PC-9 (cell line): ENCODE data around the gene RAD50. TPM values are rescaled to one million over a fixed set of nuclear protein-coding genes. Genes with fewer than 3 reads are reported as not detected.
"Not testable (repeated sequence)": the region's sequence is repeated elsewhere in the genome, so short reads cannot be mapped to it uniquely, and the experiment has no call there.

ENCODE experiments used
- BruUV-seq: library from RNA; stranded (reverse); fragments of 400-500 nt; replicated peaks from 2 replicates; lab custom pipeline; 2021; lab: Mats Ljungman, UMichigan
- CTCF ChIA-PET: fragments of 300-600 bp; sonication (Branson Sonifier 250); formaldehyde crosslinking; loops from one replicate; lab custom pipeline; 2022; ENCODE audit warnings: antibody characterized with exemption; lab: Charles Lee
- POLR2A ChIA-PET: fragments of 300-600 bp; sonication (Branson Sonifier 250); formaldehyde crosslinking; loops from one replicate; lab custom pipeline; 2022; ENCODE audit warnings: antibody characterized with exemption; ENCODE audit not compliant: unreplicated experiment; lab: Charles Lee
- DNase-seq, 2 experiments: peaks; one replicate each; pipeline versions ENCODE4 v3.0.0 to v3.0.0-alpha.2; 2015 to 2022; ENCODE audit warnings: mixed read lengths in 1 of 2
- H2AFZ ChIP-seq: fragments of 200-600 bp; sonication (generic); 2 replicates; pipeline ENCODE4 v1.8.1; 2017; ENCODE audit warnings: antibody characterized with exemption
- H3F3A ChIP-seq: fragments of 200-600 bp; sonication (generic); 2 replicates; pipeline ENCODE4 v1.8.1; 2017; ENCODE audit warnings: antibody characterized with exemption, mild to moderate bottlenecking, low read depth; ENCODE audit not compliant: insufficient read depth
- H3K27ac ChIP-seq: fragments of 200-600 bp; sonication (generic); 2 replicates; pipeline ENCODE4 v1.6.1; 2016; ENCODE audit warnings: mixed run types
- H3K27me3 ChIP-seq: fragments of 200-600 bp; sonication (generic); 2 replicates; pipeline ENCODE4 v1.6.1; 2016; ENCODE audit warnings: low read depth, mixed run types; ENCODE audit not compliant: insufficient read depth
- H3K36me3 ChIP-seq: fragments of 200-600 bp; sonication (generic); 2 replicates; pipeline ENCODE4 v1.6.1; 2016; ENCODE audit warnings: low read depth, mixed run types
- H3K4me1 ChIP-seq: fragments of 200-600 bp; sonication (generic); replicated peaks from 2 replicates; pipeline ENCODE4 v1.6.1; 2016; ENCODE audit warnings: mixed run types; ENCODE audit not compliant: insufficient read depth
- H3K4me2 ChIP-seq: fragments of 200-600 bp; sonication (generic); 2 replicates; pipeline ENCODE4 v1.6.1; 2017; ENCODE audit warnings: mixed run types
- H3K4me3 ChIP-seq: fragments of 200-600 bp; sonication (generic); 2 replicates; pipeline ENCODE4 v1.6.1; 2016; ENCODE audit warnings: mixed run types
- H3K79me2 ChIP-seq: fragments of 200-600 bp; sonication (generic); 2 replicates; pipeline ENCODE4 v1.6.1; 2017; ENCODE audit warnings: low read depth, mixed run types
- H3K9me2 ChIP-seq: fragments of 200-600 bp; sonication (generic); 2 replicates; pipeline ENCODE4 v1.8.1; 2017; ENCODE audit warnings: mild to moderate bottlenecking; ENCODE audit not compliant: insufficient read depth
- H3K9me3 ChIP-seq: fragments of 200-600 bp; sonication (generic); 2 replicates; pipeline ENCODE4 v1.8.1; 2016; ENCODE audit warnings: low read depth; ENCODE audit not compliant: insufficient read depth
- H4K20me1 ChIP-seq: fragments of 200-600 bp; sonication (generic); 2 replicates; pipeline ENCODE4 v1.8.1; 2017; ENCODE audit not compliant: insufficient read depth
- CTCF ChIP-seq: fragments of 200-600 bp; sonication (generic); conservative IDR thresholded peaks from 2 replicates; pipeline ENCODE4 v1.6.1; 2017; ENCODE audit warnings: mixed run types, antibody characterized with exemption, mild to moderate bottlenecking, moderate library complexity
- EZH2 ChIP-seq: fragments of 200-600 bp; sonication (generic); IDR thresholded peaks from 2 replicates; pipeline ENCODE4 v1.8.0; 2017; ENCODE audit warnings: antibody characterized with exemption, low read depth
- intact Hi-C: fragments of 100-400 bp; cut with micrococcal nuclease; formaldehyde crosslinking; loops from one replicate; pipeline ENCODE4 v1.10.0; 2022; ENCODE audit not compliant: unreplicated experiment
- total RNA-seq: library from RNA; stranded (reverse); gene quantifications from 2 replicates; pipeline ENCODE4 v1.2.3, GENCODE V29; 2021

Gene RAD50
- total RNA-seq, 1 experiment from 2014 or later = 42.2 TPM

GRCh38 chr5:132576123-132576522 is 19.3 kb downstream of the RAD50 start:
- TF ChIP-seq EZH2 = no peak
- TF ChIP-seq CTCF = no peak
- no peaks in the 10 kb centered on the region for H3K4me1 ChIP-seq
- H3K27ac ChIP-seq = no peak overlapping the region
- no peak for DNase-seq
- H3K4me3 ChIP-seq = no peak overlapping the region
- peaks cover 32% of the 10 kb centered on the region for H3K36me3 ChIP-seq
- 0 out of 2 replicates have a peak, but pooled peaks cover 3% of the 10 kb centered on the region for H4K20me1 ChIP-seq
- BruUV-seq = no TSS peak
- H3F3A ChIP-seq = no peaks in the 10 kb centered on the region
- ChIA-PET POLR2A (no interaction called here), CTCF (no interaction called here)
- no peaks in the 10 kb centered on the region; the same call in 1 of the 2 replicates for H3K79me2 ChIP-seq
- 0 out of 2 replicates have a peak, but pooled peaks cover 4% of the 10 kb centered on the region for H3K9me2 ChIP-seq
- no peaks in the 10 kb centered on the region for H3K27me3 ChIP-seq
- intact Hi-C loops = no loop called here
- no peak overlapping the region for H3K4me2 ChIP-seq
- no peaks in the 10 kb centered on the region for H3K9me3 ChIP-seq
- no peak overlapping the region for H2AFZ ChIP-seq

GRCh38 chr5:132584560-132584959 is 27.8 kb downstream of the RAD50 start:
- H3K4me1 ChIP-seq, BruUV-seq, H2AFZ ChIP-seq, H3K79me2 ChIP-seq, CTCF ChIA-PET, H3K9me2 ChIP-seq, H3K27me3 ChIP-seq, DNase-seq, H3K27ac ChIP-seq, H3F3A ChIP-seq, H3K9me3 ChIP-seq, H3K4me3 ChIP-seq, POLR2A ChIA-PET, intact Hi-C loops, H3K4me2 ChIP-seq: not testable (repeated sequence)
- peaks cover 12% of the 10 kb centered on the region for H4K20me1 ChIP-seq
- peaks cover 22% of the 10 kb centered on the region; the same call in 1 of the 2 replicates for H3K36me3 ChIP-seq

GRCh38 chr5:132586063-132586462 is 29.3 kb downstream of the RAD50 start:
- Histone ChIP-seq H3K4me3 (no peak overlapping the region), H3K27ac (no peak overlapping the region), H4K20me1 (peaks cover 8% of the 10 kb centered on the region), H2AFZ (no peak overlapping the region), H3K27me3 (no peaks in the 10 kb centered on the region), H3K9me2 (no peaks in the 10 kb centered on the region), H3K9me3 (no peaks in the 10 kb centered on the region), H3K79me2 (no peaks in the 10 kb centered on the region), H3F3A (no peaks in the 10 kb centered on the region), H3K4me1 (no peaks in the 10 kb centered on the region), H3K4me2 (no peak overlapping the region), H3K36me3 (peaks cover 17% of the 10 kb centered on the region; the same call in 1 of the 2 replicates)
- TF ChIP-seq CTCF (no peak), EZH2 (no peak)
- no TSS peak for BruUV-seq
- POLR2A ChIA-PET = no interaction called here
- CTCF ChIA-PET = interaction anchor here (0.6 to 0.9 kb wide), 2 partner anchors 129 to 387 kb away, joined by 3 to 6 read pairs; no protein-coding TSS in a partner anchor
- no peak for DNase-seq
- intact Hi-C loops = no loop called here

- H3K9me3 ChIP-seq = no peaks in the 10 kb centered on the region
- peak overlapping the region; percentile 32; the same call in 1 of the 2 replicates for H3K27ac ChIP-seq
- H2AFZ ChIP-seq = no peak overlapping the region
- CTCF ChIA-PET = no interaction called here
- no peak overlapping the region for H3K4me3 ChIP-seq
- no peaks in the 10 kb centered on the region for H4K20me1 ChIP-seq
- no peaks in the 10 kb centered on the region for H3K27me3 ChIP-seq
- H3K4me2 ChIP-seq = no peak overlapping the region
- TF ChIP-seq CTCF (no peak), EZH2 (no peak)
- no TSS peak for BruUV-seq
- no peak for DNase-seq
- no peaks in the 10 kb centered on the region for H3F3A ChIP-seq
- no peaks in the 10 kb centered on the region for H3K9me2 ChIP-seq
- intact Hi-C loops = no loop called here
- POLR2A ChIA-PET = no interaction called here
- peaks cover 31% of the 10 kb centered on the region; the same call in 1 of the 2 replicates for H3K36me3 ChIP-seq
- H3K79me2 ChIP-seq = no peaks in the 10 kb centered on the region
- H3K4me1 ChIP-seq = no peaks in the 10 kb centered on the region
These were observed 32.7 kb downstream of the RAD50 start for GRCh38 chr5:132589467-132589866.
